Osteocyte (in vitro differentiated cells): ENCODE results near the gene CCDC167. TPM values are rescaled to one million over a fixed set of nuclear protein-coding genes. Genes with fewer than 3 reads are reported as not detected.

Source experiments
- DNase-seq: peaks from one replicate; pipeline ENCODE4 v3.0.0; 2021; ENCODE audit warnings: mixed read lengths; ENCODE audit not compliant: unreplicated experiment; ENCODE audit errors: extremely low spot score
- H3K27ac Mint-ChIP-seq: one replicate; pipeline ENCODE4 v1.8.0; 2021; ENCODE audit warnings: mild to moderate bottlenecking, mixed read lengths; ENCODE audit not compliant: unreplicated experiment
- H3K27me3 Mint-ChIP-seq: one replicate; pipeline ENCODE4 v1.8.0; 2021; ENCODE audit warnings: mixed read lengths; ENCODE audit not compliant: unreplicated experiment
- H3K36me3 Mint-ChIP-seq: one replicate; pipeline ENCODE4 v1.8.0; 2021; ENCODE audit warnings: mixed read lengths; ENCODE audit not compliant: unreplicated experiment
- H3K4me1 Mint-ChIP-seq: one replicate; pipeline ENCODE4 v1.8.0; 2021; ENCODE audit warnings: mixed read lengths; ENCODE audit not compliant: unreplicated experiment
- H3K4me3 Mint-ChIP-seq: one replicate; pipeline ENCODE4 v1.8.0; 2021; ENCODE audit warnings: mild to moderate bottlenecking, moderate library complexity, mixed read lengths; ENCODE audit not compliant: unreplicated experiment
- H3K9me3 Mint-ChIP-seq: one replicate; pipeline ENCODE4 v1.8.0; 2021; ENCODE audit warnings: mixed read lengths; ENCODE audit not compliant: unreplicated experiment
- CTCF ChIP-seq: fragments of 200-600 bp; sonication (generic); IDR thresholded peaks from 2 replicates; pipeline ENCODE4 v1.5.0; 2021; ENCODE audit warnings: antibody characterized with exemption, mild to moderate bottlenecking, moderate library complexity
- total RNA-seq: library from RNA; stranded (reverse); gene quantifications from 2 replicates; pipeline ENCODE4 v1.2.1, GENCODE V29; 2021

The CCDC167 gene
- total RNA-seq, 1 donor from 2014 or later, result 23.0 TPM

DNA sequence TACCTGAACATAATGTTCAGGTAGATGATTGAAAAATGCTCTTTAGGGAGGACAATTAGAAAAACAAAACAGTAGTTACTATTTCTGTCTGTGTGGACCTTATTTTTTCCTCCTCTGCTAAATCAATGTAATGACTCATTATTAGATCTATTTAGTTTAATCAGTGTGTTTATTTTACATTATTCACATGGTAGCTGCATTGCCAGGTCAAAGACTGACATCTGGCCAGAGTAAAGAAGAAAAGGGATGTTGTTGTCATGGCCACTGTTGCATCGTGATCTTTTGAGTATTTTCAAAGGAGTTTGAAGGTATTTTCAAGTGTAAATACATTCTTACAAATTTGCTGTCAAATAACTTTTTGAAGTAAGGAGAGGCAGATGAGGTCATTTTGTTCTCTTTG, 60.8 kb downstream of the CCDC167 start:
- Mint-ChIP-seq H3K27me3 (no peaks in the 10 kb centered on the region), H3K9me3 (no peaks in the 10 kb centered on the region), H3K27ac (no peak overlapping the region), H3K4me1 (peaks cover 19% of the 10 kb centered on the region), H3K4me3 (no peak overlapping the region), H3K36me3 (peaks cover 11% of the 10 kb centered on the region)
- no peak for TF ChIP-seq CTCF
- no peak for DNase-seq

GRCh38 chr6:37435816-37436215, 63.9 kb downstream of the CCDC167 start:
- H3K4me1 Mint-ChIP-seq, result peaks cover 23% of the 10 kb centered on the region
- TF ChIP-seq CTCF, result no peak
- no peak for DNase-seq
- peak overlapping the region; percentile 18 for H3K4me3 Mint-ChIP-seq
- H3K27ac Mint-ChIP-seq, result no peak overlapping the region
- peaks cover 8% of the 10 kb centered on the region for H3K36me3 Mint-ChIP-seq
- H3K9me3 Mint-ChIP-seq, result no peaks in the 10 kb centered on the region
- H3K27me3 Mint-ChIP-seq, result no peaks in the 10 kb centered on the region

DNA sequence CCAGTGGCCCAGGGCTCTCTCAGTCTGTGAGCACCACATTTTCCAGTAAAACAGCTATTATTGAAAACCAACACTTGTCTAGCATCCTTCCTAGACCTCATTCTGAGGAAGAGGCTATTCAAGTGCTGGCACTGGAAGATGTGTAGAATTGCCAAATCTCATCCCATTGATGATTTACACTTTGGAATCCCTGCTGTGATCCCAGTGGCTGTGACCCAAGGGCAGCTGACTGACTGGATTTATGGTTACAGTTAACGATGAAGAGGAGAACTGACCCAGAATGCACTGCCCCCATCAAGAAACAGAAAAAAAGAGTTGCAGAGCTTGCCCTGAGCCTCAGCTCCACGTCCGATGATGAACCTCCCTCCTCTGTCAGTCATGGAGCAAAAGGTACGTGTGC, 64.3 kb downstream of the CCDC167 start:
- H3K4me3 Mint-ChIP-seq, result peak overlapping the region; percentile 18

DNA sequence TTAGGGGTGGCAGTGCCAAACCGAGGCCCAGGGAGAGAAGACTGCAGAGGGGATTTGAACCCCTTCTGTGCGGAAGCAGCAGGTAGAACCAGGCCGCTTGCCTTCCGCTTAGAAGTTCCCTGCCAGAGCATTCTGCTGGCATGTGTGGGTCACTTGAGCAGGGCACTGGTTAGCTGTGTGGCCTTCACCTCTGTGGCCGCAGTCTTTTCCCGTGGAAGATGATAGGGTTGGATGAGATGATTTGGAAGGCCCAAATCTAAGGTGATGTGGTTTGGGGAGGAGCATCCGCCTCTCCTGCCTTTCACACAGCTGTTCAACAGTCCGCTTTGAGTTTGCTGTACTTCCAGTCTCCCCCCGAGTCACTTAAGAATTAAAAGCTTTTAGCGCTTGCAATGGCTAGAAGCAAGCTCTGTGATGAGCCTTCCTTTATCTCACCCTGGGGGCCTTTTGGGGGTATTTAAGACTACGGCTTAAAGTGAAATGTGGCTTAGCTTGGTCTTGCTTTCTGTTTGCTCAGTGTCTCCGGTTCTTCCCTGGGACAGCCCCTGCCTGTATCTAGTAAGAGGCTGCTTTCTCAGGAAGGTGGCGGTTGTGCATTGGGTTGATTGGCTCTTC, 65.9 kb downstream of the CCDC167 start:
- Mint-ChIP-seq H3K9me3 (no peaks in the 10 kb centered on the region), H3K27ac (peak overlapping the region; percentile 85), H3K4me1 (peaks cover 23% of the 10 kb centered on the region), H3K36me3 (peaks cover 8% of the 10 kb centered on the region), H3K27me3 (peaks cover 5% of the 10 kb centered on the region), H3K4me3 (peak overlapping the region; percentile 87)
- no peak for TF ChIP-seq CTCF
- no peak for DNase-seq

More for the DNA sequence above, 64.3 kb downstream of the CCDC167 start:
- Mint-ChIP-seq H3K9me3 (no peaks in the 10 kb centered on the region), H3K27ac (no peak overlapping the region), H3K27me3 (no peaks in the 10 kb centered on the region), H3K4me1 (peaks cover 23% of the 10 kb centered on the region), H3K36me3 (peaks cover 8% of the 10 kb centered on the region)
- no peak for DNase-seq
- TF ChIP-seq CTCF, result no peak

Other genes with a start within 250 kb of the CCDC167 start
- 13.5 and 13.8 TPM in 2 replicates for gene TBC1D22B, start 242.1 kb downstream of the CCDC167 start, total RNA-seq
- gene TMEM217, start 241.7 kb downstream of the CCDC167 start, total RNA-seq, result 3.5 and 5.0 TPM in 2 replicates
- 18.2 and 18.3 TPM in 2 replicates for gene RNF8, start 145.9 kb downstream of the CCDC167 start, total RNA-seq
- gene CMTR1, start 66.7 kb downstream of the CCDC167 start, total RNA-seq, result 44.5 and 45.4 TPM in 2 replicates
- 25.6 and 27.1 TPM in 2 replicates for gene MDGA1, start 198.0 kb upstream of the CCDC167 start, total RNA-seq